Natural killer cell (primary cell): ENCODE measurements around the gene CD209. TPM values are rescaled to one million over a fixed set of nuclear protein-coding genes. Genes with fewer than 3 reads are reported as not detected.

Experiments used
- ATAC-seq, 3 donors: fragments of 150-1000 bp in 2 of 3; fragments of 200-7000 bp in 1 of 3; cut with Tn5 transposase; 1 replicate in 1 of 3; 2 replicates in 2 of 3; pipeline ENCODE4 v1.10.0; 2021; ENCODE audit warnings: mild to moderate bottlenecking in 2 of 3, moderate library complexity in 2 of 3
- DNase-seq, 2 donors: peaks; one replicate each; pipeline versions ENCODE4 v3.0.0 to v3.0.0-alpha.2; 2013 to 2021; ENCODE audit warnings: mixed read lengths in 1 of 2
- H3K27ac ChIP-seq: one replicate; pipeline ENCODE4 v1.5.1; 2013; ENCODE audit warnings: mild to moderate bottlenecking, low read length
- H3K27me3 ChIP-seq: one replicate; pipeline ENCODE4 v1.6.1; 2013; ENCODE audit warnings: low read length; ENCODE audit not compliant: control insufficient read depth, insufficient read depth
- H3K36me3 ChIP-seq: one replicate; pipeline ENCODE4 v1.6.1; 2013; ENCODE audit warnings: low read length; ENCODE audit not compliant: control insufficient read depth, insufficient read depth
- H3K4me1 ChIP-seq: one replicate; pipeline ENCODE4 v1.6.1; 2013; ENCODE audit warnings: low read length; ENCODE audit not compliant: control insufficient read depth, insufficient read depth
- H3K4me3 ChIP-seq: one replicate; pipeline ENCODE4 v1.5.1; 2013; ENCODE audit warnings: low read length
- H3K9me3 ChIP-seq: one replicate; pipeline ENCODE4 v1.6.1; 2013; ENCODE audit warnings: low read length; ENCODE audit not compliant: control insufficient read depth, insufficient read depth
- H3K27ac Mint-ChIP-seq, 2 donors: one replicate each; pipeline ENCODE4 v1.8.0; 2022; ENCODE audit warnings: mild to moderate bottlenecking in 2 of 2, mixed read lengths in 2 of 2, moderate library complexity in 1 of 2
- H3K27me3 Mint-ChIP-seq, 2 donors: one replicate each; pipeline ENCODE4 v1.8.0; 2022; ENCODE audit warnings: low read depth in 2 of 2, mixed read lengths in 2 of 2
- H3K36me3 Mint-ChIP-seq: one replicate; pipeline ENCODE4 v1.8.0; 2022; ENCODE audit warnings: mixed read lengths
- H3K4me1 Mint-ChIP-seq, 2 donors: one replicate each; pipeline ENCODE4 v1.8.0; 2022; ENCODE audit warnings: mixed read lengths in 2 of 2
- H3K4me3 Mint-ChIP-seq: one replicate; pipeline ENCODE4 v1.8.0; 2022; ENCODE audit warnings: mild to moderate bottlenecking, moderate library complexity, mixed read lengths
- H3K9me3 Mint-ChIP-seq, 2 donors: one replicate each; pipeline ENCODE4 v1.8.0; 2022; ENCODE audit warnings: mixed read lengths in 2 of 2
- CTCF ChIP-seq: fragments of 200-600 bp; IDR thresholded peaks from one replicate; pipeline ENCODE4 v1.8.0; 2022; ENCODE audit warnings: antibody characterized with exemption
- WGBS: methylation state at CpG from one replicate; pipeline ENCODE4 v1.1.7; 2013; ENCODE audit warnings: missing lambda C conversion rate; ENCODE audit not compliant: insufficient coverage; 5-methylcytosine and 5-hydroxymethylcytosine counted together
- intact Hi-C: fragments of 100-400 bp; cut with micrococcal nuclease; formaldehyde crosslinking; loops from one replicate; pipeline ENCODE4 v1.14.2; 2022
- total RNA-seq, 4 donors: library from RNA; stranded (reverse); fragments of 120-200 nt in 1 of 4; gene quantifications; one replicate each; pipeline versions ENCODE4 v1.2.3 to v1.2.4, GENCODE V29; 2013 to 2022

Gene CD209
- total RNA-seq, 3 donors from 2014 or later (not counting 1 experiment from before 2014, with no cell fraction given): 0.10 TPM; not detected in 2

GRCh38 chr19:7788178-7788932 lies 41.0 kb upstream of the CD209 start:
- 5% methylated on average over 67 of the region's 67 CpGs for WGBS
- peaks cover 46 to 48% of the 10 kb centered on the region in 2 donors for H3K27me3 Mint-ChIP-seq
- no peak for ATAC-seq

GRCh38 chr19:7787602-7788177 lies 40.4 kb upstream of the CD209 start:
- peaks cover 0 to 4% of the 10 kb centered on the region in 2 donors for H3K9me3 Mint-ChIP-seq
- Histone ChIP-seq H3K27me3 (peaks cover 13% of the 10 kb centered on the region), H3K4me3 (no peak overlapping the region), H3K27ac (no peak overlapping the region), H3K9me3 (no peaks in the 10 kb centered on the region), H3K4me1 (peaks cover 7% of the 10 kb centered on the region), H3K36me3 (no peaks in the 10 kb centered on the region)
- H3K4me3 Mint-ChIP-seq: no peak overlapping the region
- no peak for ATAC-seq
- H3K27me3 Mint-ChIP-seq: peaks cover 47 to 48% of the 10 kb centered on the region in 2 donors
- intact Hi-C loops: no loop called here
- no peak overlapping the region for H3K27ac Mint-ChIP-seq
- WGBS: 23% methylated on average over 22 of the region's 22 CpGs
- TF ChIP-seq CTCF: no peak
- H3K36me3 Mint-ChIP-seq: no peaks in the 10 kb centered on the region
- DNase-seq: no peak
- H3K4me1 Mint-ChIP-seq: peaks cover 0 to 5% of the 10 kb centered on the region in 2 donors

More at GRCh38 chr19:7788178-7788932, 41.0 kb upstream of the CD209 start:
- Mint-ChIP-seq H3K4me3 (no peak overlapping the region), H3K36me3 (no peaks in the 10 kb centered on the region), H3K27ac (no peak overlapping the region), H3K4me1 (peaks cover 0 to 5% of the 10 kb centered on the region in 2 donors), H3K9me3 (peaks cover 0 to 4% of the 10 kb centered on the region in 2 donors)
- H3K4me1 ChIP-seq: peaks cover 7% of the 10 kb centered on the region
- H3K9me3 ChIP-seq: no peaks in the 10 kb centered on the region
- H3K27me3 ChIP-seq: peaks cover 13% of the 10 kb centered on the region
- no peak for TF ChIP-seq CTCF
- no peak overlapping the region for H3K27ac ChIP-seq
- no peak overlapping the region for H3K4me3 ChIP-seq
- intact Hi-C loops: no loop called here
- no peaks in the 10 kb centered on the region for H3K36me3 ChIP-seq
- DNase-seq: no peak

- peaks cover 13% of the 10 kb centered on the region for H3K27me3 ChIP-seq
- no peaks in the 10 kb centered on the region for H3K36me3 ChIP-seq
- DNase-seq: no peak
- intact Hi-C loops: no loop called here
- Mint-ChIP-seq H3K9me3 (peaks cover 0 to 4% of the 10 kb centered on the region in 2 donors), H3K36me3 (no peaks in the 10 kb centered on the region), H3K4me1 (peaks cover 0 to 5% of the 10 kb centered on the region in 2 donors), H3K4me3 (no peak overlapping the region), H3K27me3 (peaks cover 42 to 44% of the 10 kb centered on the region in 2 donors), H3K27ac (no peak overlapping the region)
- H3K9me3 ChIP-seq: no peaks in the 10 kb centered on the region
- no peak for ATAC-seq
- WGBS: 37% methylated on average over 10 of the region's 10 CpGs
- no peak overlapping the region for H3K27ac ChIP-seq
- TF ChIP-seq CTCF: no peak
- H3K4me1 ChIP-seq: peaks cover 7% of the 10 kb centered on the region
- no peak overlapping the region for H3K4me3 ChIP-seq
Measured at GRCh38 chr19:7787141-7787540, 39.8 kb upstream of the CD209 start.
